B cell (primary cell): Measurements from ENCODE around the gene SLC6A6. TPM values are rescaled to one million over a fixed set of nuclear protein-coding genes. Genes with fewer than 3 reads are reported as not detected.

Experiments
- ATAC-seq: fragments of 200-7000 bp; cut with Tn5 transposase; one replicate; pipeline ENCODE4 v1.10.0; 2021; ENCODE audit warnings: low read depth, mild to moderate bottlenecking, moderate number of reproducible peaks, moderate library complexity
- CTCF ChIA-PET: fragments of 350-600 bp; sonication (Branson Sonifier 250); formaldehyde crosslinking; loops from one replicate; lab custom pipeline; 2021; ENCODE audit warnings: antibody characterized with exemption, inconsistent platforms; lab: Charles Lee
- POLR2A ChIA-PET: fragments of 350-600 bp; sonication (Branson Sonifier 250); formaldehyde crosslinking; loops from one replicate; lab custom pipeline; 2021; ENCODE audit warnings: antibody characterized with exemption; lab: Charles Lee
- DNase-seq: peaks from one replicate; pipeline ENCODE4 v3.0.0; 2013
- H2AFZ ChIP-seq: 2 replicates; pipeline ENCODE4 v1.6.1; 2012; ENCODE audit warnings: mild to moderate bottlenecking, low read depth, low read length; ENCODE audit not compliant: insufficient read depth, poor library complexity, severe bottlenecking
- H3K27ac ChIP-seq, 2 donors: 1 replicate in 1 of 2; 2 replicates in 1 of 2; pipeline ENCODE4 v1.5.1; 2012 to 2013; ENCODE audit warnings: low read length in 2 of 2, mild to moderate bottlenecking in 2 of 2, moderate library complexity in 1 of 2
- H3K27me3 ChIP-seq, 4 experiments: fragments of 200-600 bp in 1 of 4; sonication (generic) in 1 of 4; replicated peaks in 1 of 4; 1 replicate in 2 of 4; 2 replicates in 2 of 4; pipeline versions ENCODE4 v1.6.1 to v1.7.0; 2013 to 2016; ENCODE audit warnings: low read length in 3 of 4, mild to moderate bottlenecking in 2 of 4, mixed read lengths in 1 of 4, moderate library complexity in 1 of 4; ENCODE audit not compliant: insufficient read depth in 4 of 4, control insufficient read depth in 3 of 4; ENCODE audit errors: control extremely low read depth in 1 of 4
- H3K36me3 ChIP-seq, 2 experiments: replicated peaks in 1 of 2; 1 replicate in 1 of 2; 2 replicates in 1 of 2; pipeline versions ENCODE4 v1.6.1 to v1.7.1; 2013; ENCODE audit warnings: low read length in 1 of 2; ENCODE audit not compliant: insufficient read depth in 2 of 2, control insufficient read depth in 1 of 2; ENCODE audit errors: control extremely low read depth in 1 of 2, extremely low read depth in 1 of 2
- H3K4me1 ChIP-seq, 2 donors: fragments of 200-600 bp in 1 of 2; sonication (generic) in 1 of 2; 1 replicate in 1 of 2; 2 replicates in 1 of 2; pipeline versions ENCODE4 v1.5.1 to v1.6.1; 2013 to 2017; ENCODE audit warnings: low read length in 2 of 2; ENCODE audit not compliant: control insufficient read depth in 2 of 2, insufficient read depth in 2 of 2
- H3K4me2 ChIP-seq: replicated peaks from 2 replicates; pipeline ENCODE3; 2012; ENCODE audit warnings: mild to moderate bottlenecking, low read depth, low read length; ENCODE audit not compliant: poor library complexity, severe bottlenecking
- H3K4me3 ChIP-seq, 5 experiments: fragments of 200-600 bp in 1 of 5; sonication (generic) in 1 of 5; 1 replicate in 3 of 5; 2 replicates in 2 of 5; pipeline versions ENCODE4 v1.5.1 to v1.7.0; 2011 to 2016; ENCODE audit warnings: low read length in 4 of 5, mild to moderate bottlenecking in 4 of 5, low read depth in 2 of 5, control low read depth in 1 of 5, moderate library complexity in 1 of 5; ENCODE audit not compliant: insufficient read depth in 1 of 5; ENCODE audit errors: control extremely low read depth in 1 of 5, extremely low read depth in 1 of 5
- H3K79me2 ChIP-seq: fragments of 200-600 bp; sonication (generic); one replicate; pipeline ENCODE4 v1.6.0; 2016; ENCODE audit warnings: low read length; ENCODE audit not compliant: control insufficient read depth, insufficient read depth
- H3K9ac ChIP-seq: fragments of 200-600 bp; sonication (generic); 2 replicates; pipeline ENCODE4 v1.6.1; 2017; ENCODE audit warnings: mild to moderate bottlenecking, low read length, moderate library complexity
- H3K9me3 ChIP-seq, 3 donors: one replicate each; pipeline versions ENCODE4 v1.6.1 to v1.7.1; 2013; ENCODE audit warnings: low read length in 2 of 3; ENCODE audit not compliant: control insufficient read depth in 2 of 3, insufficient read depth in 1 of 3; ENCODE audit errors: control extremely low read depth in 1 of 3
- H4K20me1 ChIP-seq: 2 replicates; pipeline ENCODE4 v1.6.0; 2012; ENCODE audit warnings: mild to moderate bottlenecking, low read length; ENCODE audit not compliant: insufficient read depth, control insufficient read depth, poor library complexity, severe bottlenecking
- H3K27ac Mint-ChIP-seq: one replicate; pipeline ENCODE4 v1.8.0; 2021; ENCODE audit warnings: mixed read lengths
- H3K27me3 Mint-ChIP-seq: one replicate; pipeline ENCODE4 v1.8.0; 2021; ENCODE audit warnings: mixed read lengths
- H3K4me1 Mint-ChIP-seq: one replicate; pipeline ENCODE4 v1.8.0; 2021; ENCODE audit warnings: mixed read lengths
- H3K4me3 Mint-ChIP-seq: one replicate; pipeline ENCODE4 v1.8.0; 2021; ENCODE audit warnings: mixed read lengths
- H3K9me3 Mint-ChIP-seq: one replicate; pipeline ENCODE4 v1.8.0; 2022; ENCODE audit warnings: mixed read lengths; ENCODE audit not compliant: insufficient read depth
- CTCF ChIP-seq: fragments of 200-600 bp; IDR thresholded peaks from one replicate; pipeline ENCODE4 v1.8.0; 2022; ENCODE audit warnings: antibody characterized with exemption, mild to moderate bottlenecking
- EZH2 ChIP-seq: IDR thresholded peaks from 2 replicates; pipeline ENCODE4 v1.6.1; 2012; ENCODE audit warnings: borderline replicate concordance, low read depth, mild to moderate bottlenecking, moderate library complexity, low read length; ENCODE audit not compliant: insufficient read depth, poor library complexity, severe bottlenecking
- WGBS: methylation state at CpG from one replicate; pipeline ENCODE4 v1.1.5; 2013; ENCODE audit warnings: missing lambda C conversion rate; ENCODE audit not compliant: insufficient coverage; 5-methylcytosine and 5-hydroxymethylcytosine counted together
- intact Hi-C: fragments of 100-400 bp; cut with micrococcal nuclease; formaldehyde crosslinking; loops from one replicate; pipeline ENCODE4 v1.10.0; 2022
- polyA plus RNA-seq: library from polyadenylated mRNA; depleted of rRNA; stranded (reverse); fragments of >200 nt; gene quantifications from 2 replicates; pipeline ENCODE4 v1.2.3, GENCODE V29; 2012
- total RNA-seq, 2 donors: library from RNA; stranded (reverse); fragments of 120-200 nt in 1 of 2; gene quantifications; 1 replicate in 1 of 2; 2 replicates in 1 of 2; pipeline versions ENCODE4 v1.2.3 to v1.2.4, GENCODE V29; 2013 to 2022

Gene SLC6A6
- total and polyA plus RNA-seq, 2 donors (not counting 1 experiment from before 2014, with no cell fraction given) = 34.2 to 48.7 TPM

- H3K27me3 Mint-ChIP-seq = peaks cover 6% of the 10 kb centered on the region
- no peak overlapping the region for H3K4me3 ChIP-seq
Observed at GRCh38 chr3:14511623-14512280, 109.3 kb downstream of the SLC6A6 start.

More at GRCh38 chr3:14511623-14512280, 109.3 kb downstream of the SLC6A6 start:
- Mint-ChIP-seq H3K9me3 (no peaks in the 10 kb centered on the region), H3K4me3 (no peak overlapping the region), H3K27ac (no peak overlapping the region), H3K4me1 (peaks cover 2% of the 10 kb centered on the region)
- H3K9me3 ChIP-seq = peaks cover 0 to 3% (median 0%) of the 10 kb centered on the region in 3 donors
- no peak overlapping the region for H2AFZ ChIP-seq
- DNase-seq (no peak), ATAC-seq (no peak)
- H4K20me1 ChIP-seq = no peaks in the 10 kb centered on the region
- intact Hi-C loops = no loop called here
- TF ChIP-seq EZH2 (no peak), CTCF (no peak)
- H3K27me3 ChIP-seq = peaks cover 0 to 2% (median 0%) of the 10 kb centered on the region in 4 experiments
- H3K79me2 ChIP-seq = no peaks in the 10 kb centered on the region
- H3K36me3 ChIP-seq = no peaks in the 10 kb centered on the region
- peaks cover 0 to 4% of the 10 kb centered on the region in 2 donors for H3K4me1 ChIP-seq
- H3K4me2 ChIP-seq = no peak overlapping the region
- H3K27ac ChIP-seq = no peak overlapping the region
- 86% methylated on average over 9 of the region's 12 CpGs for WGBS
- CTCF ChIA-PET = interaction anchor here (1.0 to 3.9 kb wide), 3 partner anchors 10 to 410 kb away, joined by 3 to 21 read pairs (median 4); no protein-coding TSS in a partner anchor
- POLR2A ChIA-PET = no interaction called here
- no peak overlapping the region for H3K9ac ChIP-seq
